HepG2 (cell line): ENCODE results near the gene C1orf21. TPM values are rescaled to one million over a fixed set of nuclear protein-coding genes. Genes with fewer than 3 reads are reported as not detected.

Experiments used
- ATAC-seq: fragments of 200-7000 bp; cut with Tn5 transposase; 3 replicates; pipeline ENCODE4 v1.9.1; 2020; ENCODE audit warnings: mild to moderate bottlenecking, moderate library complexity
- BruUV-seq: library from RNA; stranded (reverse); fragments of 400-500 nt; replicated peaks from 2 replicates; lab custom pipeline; 2021; lab: Mats Ljungman, UMichigan
- CTCF ChIA-PET: fragments of 300-600 bp; formaldehyde crosslinking; extraction: SDS; loops from one replicate; lab custom pipeline; 2021; ENCODE audit warnings: low total read pairs, inconsistent platforms, low intra/inter-chr PET ratio; lab: Yijun Ruan, JAX
- POLR2A ChIA-PET: fragments of 350-600 bp; sonication (Branson Sonifier 250); formaldehyde crosslinking; loops from one replicate; lab custom pipeline; 2020; ENCODE audit warnings: antibody characterized with exemption, inconsistent platforms; lab: Yijun Ruan, JAX
- DNase-seq: peaks from one replicate; pipeline ENCODE4 v3.0.0-alpha.2; 2015; ENCODE audit warnings: low spot score
- FAIRE-seq: peaks from 3 replicates; lab custom pipeline; 2011; peaks lifted over from hg19 to GRCh38; lab: Jason Lieb, UNC
- H2AFZ ChIP-seq: one replicate; pipeline ENCODE4 v1.6.1; 2011; ENCODE audit warnings: low read length, inconsistent platforms
- H3K27ac ChIP-seq: fragments of 300-600 bp; 3 replicates; pipeline ENCODE4 v1.8.0; 2011; ENCODE audit warnings: mixed run types, mild to moderate bottlenecking, mixed read lengths, low read length, inconsistent platforms; ENCODE audit not compliant: insufficient read depth; ENCODE audit errors: extremely low read length
- H3K27me3 ChIP-seq, 2 experiments: fragments of 200-600 bp in 1 of 2; 2 replicates in 1 of 2; 3 replicates in 1 of 2; pipeline versions ENCODE4 v1.6.0 to v1.8.0; 2011; ENCODE audit warnings: low read length in 2 of 2, mild to moderate bottlenecking in 2 of 2, moderate library complexity in 2 of 2, inconsistent platforms in 1 of 2; ENCODE audit not compliant: insufficient read depth in 2 of 2, control insufficient read depth in 1 of 2
- H3K36me3 ChIP-seq, 2 experiments: fragments of 200-600 bp in 1 of 2; replicated peaks in 1 of 2; 2 replicates in 1 of 2; 3 replicates in 1 of 2; pipeline versions ENCODE4 v1.5.1 to v1.8.0; 2011; ENCODE audit warnings: low read length in 2 of 2, inconsistent platforms in 1 of 2; ENCODE audit not compliant: insufficient read depth in 2 of 2, control insufficient read depth in 1 of 2
- H3K4me1 ChIP-seq: 2 replicates; pipeline ENCODE4 v1.5.1; 2012; ENCODE audit warnings: low read length, inconsistent platforms; ENCODE audit not compliant: insufficient read depth
- H3K4me2 ChIP-seq: 2 replicates; pipeline ENCODE4 v1.6.0; 2011; ENCODE audit warnings: low read depth, low read length, inconsistent platforms
- H3K4me3 ChIP-seq, 3 experiments: fragments of 200-600 bp in 1 of 3; sonication (generic), shearing (Covaris generic) in 1 of 3; replicated peaks in 1 of 3; 2 replicates each; pipeline ENCODE4 v1.5.1; 2011 to 2016; ENCODE audit warnings: low read length in 3 of 3, inconsistent platforms in 2 of 3, low read depth in 2 of 3, mild to moderate bottlenecking in 2 of 3, control low read depth in 1 of 3, mixed read lengths in 1 of 3; ENCODE audit not compliant: insufficient read depth in 1 of 3
- H3K79me2 ChIP-seq: one replicate; pipeline ENCODE4 v1.6.1; 2011; ENCODE audit warnings: low read length, inconsistent platforms; ENCODE audit not compliant: insufficient read depth
- H3K9ac ChIP-seq: 2 replicates; pipeline ENCODE4 v1.6.0; 2011; ENCODE audit warnings: mild to moderate bottlenecking, low read depth, low read length, inconsistent platforms; ENCODE audit not compliant: insufficient read depth
- H3K9me3 ChIP-seq: 2 replicates; pipeline ENCODE4 v1.5.1; 2012; ENCODE audit warnings: mild to moderate bottlenecking, low read length
- H4K20me1 ChIP-seq: 2 replicates; pipeline ENCODE4 v1.6.0; 2011; ENCODE audit warnings: inconsistent platforms, mild to moderate bottlenecking, low read length, moderate library complexity; ENCODE audit not compliant: insufficient read depth
- MIER2 ChIP-seq: IDR thresholded peaks from 2 replicates; pipeline ENCODE4 v1.6.1; 2016; ENCODE audit warnings: missing biosample characterization, missing genetic modification reagents
- ZNF121 ChIP-seq: sonication (generic); formaldehyde crosslinking; IDR thresholded peaks from 2 replicates; pipeline ENCODE4 v1.5.0; 2020; ENCODE audit warnings: mild to moderate bottlenecking, missing genetic modification reagents
- ZNF274 ChIP-seq: sonication (generic); formaldehyde crosslinking; IDR thresholded peaks from 2 replicates; pipeline ENCODE4 v1.5.1; 2020; ENCODE audit warnings: mild to moderate bottlenecking, missing genetic modification reagents
- ZNF446 ChIP-seq: sonication (generic); formaldehyde crosslinking; IDR thresholded peaks from 2 replicates; pipeline ENCODE4 v1.5.0; 2020; ENCODE audit warnings: mild to moderate bottlenecking, missing genetic modification reagents
- WGBS: methylation state at CpG from one replicate; pipeline ENCODE4 v1.1.6; 2017; ENCODE audit warnings: low lambda C conversion rate; 5-methylcytosine and 5-hydroxymethylcytosine counted together
- in situ Hi-C: cut with HindIII; loops from 2 replicates; pipeline ENCODE4 v1.10.0; 2017; ENCODE audit warnings: low pct_unique_long_range_greater_than_20kb; ENCODE audit not compliant: extremely low pct_ligation_motif_present
- intact Hi-C: fragments of 100-400 bp; cut with micrococcal nuclease; formaldehyde crosslinking; loops from one replicate; pipeline ENCODE4 v1.10.0; 2022; ENCODE audit not compliant: unreplicated experiment
- polyA plus RNA-seq, 8 experiments: library from polyadenylated mRNA; depleted of rRNA in 3 of 8; stranded (reverse) in 7 of 8; unstranded in 1 of 8; fragments of >200 nt; fragmentation: Illumina TruSeq in 4 of 8; extraction: Trizol in 4 of 8; gene quantifications; 2 replicates each; pipeline versions ENCODE4 v1.2.1 to v1.2.3, GENCODE V29; 2011 to 2016; ENCODE audit warnings: low read depth in 4 of 8, missing spikeins in 1 of 8, mixed read lengths in 1 of 8; ENCODE audit not compliant: insufficient read depth in 1 of 8
- total RNA-seq, 5 experiments: library from RNA; depleted of rRNA; stranded (reverse); fragments of >200 nt; fragmentation: Illumina TruSeq; extraction: Trizol; gene quantifications; 2 replicates each; pipeline ENCODE4 v1.2.3, GENCODE V29; 2016; ENCODE audit warnings: low read depth in 1 of 5

The C1orf21 gene
- total and polyA plus RNA-seq, 2 of the 13 experiments (the other 11 are each of a cell fraction or from before 2014, with no cell fraction given) = not detected

- Histone ChIP-seq H3K27me3 (no peaks in the 10 kb centered on the region; a peak in 1 of 5 replicates), H3K9me3 (no peaks in the 10 kb centered on the region), H3K4me3 (no peak overlapping the region), H3K4me2 (no peak overlapping the region), H3K9ac (no peak overlapping the region), H3K79me2 (no peaks in the 10 kb centered on the region), H3K4me1 (no peaks in the 10 kb centered on the region), H4K20me1 (no peaks in the 10 kb centered on the region), H3K36me3 (no peaks in the 10 kb centered on the region), H2AFZ (no peak overlapping the region), H3K27ac (no peak overlapping the region)
- no peak for TF ChIP-seq ZNF121 (CRISPR knock-in tag)
- TF ChIP-seq MIER2 (CRISPR knock-in tag) = no peak
- no peak for TF ChIP-seq ZNF274
- intact Hi-C loops = no loop called here
- FAIRE-seq (no peak), DNase-seq (no peak), ATAC-seq (no peak)
- ChIA-PET CTCF (no interaction called here), POLR2A (no interaction called here)
- 0% methylated on average over 3 of the region's 3 CpGs for WGBS
- no TSS peak for BruUV-seq
- in situ Hi-C loops = no loop called here
These were observed 37.3 kb downstream of the C1orf21 start for GRCh38 chr1:184424157-184424556.

- no peak overlapping the region for H2AFZ ChIP-seq
- in situ Hi-C loops = no loop called here
These were observed 38.1 kb downstream of the C1orf21 start for GRCh38 chr1:184424945-184425344.

More at GRCh38 chr1:184424945-184425344, 38.1 kb downstream of the C1orf21 start:
- Histone ChIP-seq H4K20me1 (no peaks in the 10 kb centered on the region), H3K9me3 (no peaks in the 10 kb centered on the region), H3K4me3 (no peak overlapping the region), H3K27ac (no peak overlapping the region), H3K4me1 (no peaks in the 10 kb centered on the region), H3K9ac (no peak overlapping the region), H3K27me3 (no peaks in the 10 kb centered on the region; a peak in 1 of 5 replicates), H3K79me2 (no peaks in the 10 kb centered on the region), H3K4me2 (no peak overlapping the region)
- BruUV-seq = no TSS peak
- WGBS = 15% methylated on average over 2 of the region's 2 CpGs
- no peak for DNase-seq
- POLR2A ChIA-PET = no interaction called here
- no peak for ATAC-seq
- no peak for FAIRE-seq
- no peak for TF ChIP-seq ZNF446 (CRISPR knock-in tag)
- TF ChIP-seq, all 625 proteins: peak for 0
- CTCF ChIA-PET = no interaction called here
- intact Hi-C loops = no loop called here
- H3K36me3 ChIP-seq = no peaks in the 10 kb centered on the region
